ENCODE measurements around the gene CTSD.

The CTSD gene

GRCh38 chr11:1733009-1733715 is 30.6 kb downstream of the CTSD start:
- Mint-ChIP-seq H3K4me3 (no peak overlapping the region), H3K27ac (no peak overlapping the region), H3K9me3 (peaks cover 16% of the 10 kb centered on the region), H3K4me1 (peaks cover 41% of the 10 kb centered on the region), H3K27me3 (peaks cover 8% of the 10 kb centered on the region), H3K36me3 (peaks cover 9% of the 10 kb centered on the region)
- ATAC-seq (ENCODE audit: low read depth) = no peak
- DNase-seq (ENCODE audit: low spot score in 2 of 2) = no peak

GRCh38 chr11:1732418-1733008 is 31.2 kb downstream of the CTSD start:
- H3K4me1 Mint-ChIP-seq = peaks cover 45% of the 10 kb centered on the region
- H3K4me3 Mint-ChIP-seq = no peak overlapping the region
- H3K9me3 Mint-ChIP-seq = peaks cover 12% of the 10 kb centered on the region
- H3K27ac Mint-ChIP-seq = no peak overlapping the region
- H3K36me3 Mint-ChIP-seq = peaks cover 9% of the 10 kb centered on the region
- DNase-seq (ENCODE audit: low spot score in 2 of 2) (no peak), ATAC-seq (ENCODE audit: low read depth) (no peak)
- H3K27me3 Mint-ChIP-seq = peaks cover 7% of the 10 kb centered on the region

- H3K9me3 Mint-ChIP-seq = peaks cover 9% of the 10 kb centered on the region
- H3K27ac Mint-ChIP-seq = no peak overlapping the region
- H3K36me3 Mint-ChIP-seq = peaks cover 6% of the 10 kb centered on the region
- ATAC-seq (ENCODE audit: low read depth) = no peak
- H3K4me3 Mint-ChIP-seq = no peak overlapping the region
- no peak for DNase-seq (ENCODE audit: low spot score in 2 of 2)
- peaks cover 47% of the 10 kb centered on the region for H3K4me1 Mint-ChIP-seq
- peaks cover 8% of the 10 kb centered on the region for H3K27me3 Mint-ChIP-seq
These were observed 32.2 kb downstream of the CTSD start for GRCh38 chr11:1731451-1732059.

- no peaks in the 10 kb centered on the region for H3K36me3 Mint-ChIP-seq
- DNase-seq (ENCODE audit: low spot score in 2 of 2) (no peak), ATAC-seq (ENCODE audit: low read depth) (no peak)
- H3K27ac Mint-ChIP-seq = peak overlapping the region; percentile 9
- H3K27me3 Mint-ChIP-seq = peaks cover 3% of the 10 kb centered on the region
- H3K4me1 Mint-ChIP-seq = peaks cover 47% of the 10 kb centered on the region
- no peak overlapping the region for H3K4me3 Mint-ChIP-seq
- no peaks in the 10 kb centered on the region for H3K9me3 Mint-ChIP-seq
These were observed 33.6 kb downstream of the CTSD start for GRCh38 chr11:1730059-1730629.

- Mint-ChIP-seq H3K36me3 (no peaks in the 10 kb centered on the region), H3K4me3 (peak overlapping the region; percentile 85), H3K27me3 (peaks cover 3% of the 10 kb centered on the region), H3K4me1 (peaks cover 47% of the 10 kb centered on the region), H3K27ac (peak overlapping the region; percentile 95), H3K9me3 (no peaks in the 10 kb centered on the region)
- ATAC-seq (ENCODE audit: low read depth) = no peak
- no peak for DNase-seq (ENCODE audit: low spot score in 2 of 2)
These were observed 34.1 kb downstream of the CTSD start for GRCh38 chr11:1729692-1730011.

GRCh38 chr11:1728931-1729691 is 34.6 kb downstream of the CTSD start:
- Mint-ChIP-seq H3K27me3 (peaks cover 5% of the 10 kb centered on the region), H3K27ac (peak overlapping the region; percentile 95), H3K36me3 (no peaks in the 10 kb centered on the region), H3K9me3 (no peaks in the 10 kb centered on the region), H3K4me1 (peaks cover 49% of the 10 kb centered on the region), H3K4me3 (peak overlapping the region; percentile 85)
- ATAC-seq (ENCODE audit: low read depth) (peak; percentile 92), DNase-seq (ENCODE audit: low spot score in 2 of 2) (peak in 1 of 2 donors; percentile 42)

GRCh38 chr11:1728301-1728700 is 35.4 kb downstream of the CTSD start:
- no peak overlapping the region for H3K4me3 Mint-ChIP-seq
- no peaks in the 10 kb centered on the region for H3K9me3 Mint-ChIP-seq

GRCh38 chr11:1727861-1728260 is 35.9 kb downstream of the CTSD start:
- ATAC-seq (ENCODE audit: low read depth) (no peak), DNase-seq (ENCODE audit: low spot score in 2 of 2) (no peak)
- Mint-ChIP-seq H3K27ac (peak overlapping the region; percentile 95), H3K27me3 (peaks cover 5% of the 10 kb centered on the region), H3K4me3 (peak overlapping the region; percentile 62), H3K4me1 (peaks cover 42% of the 10 kb centered on the region), H3K9me3 (no peaks in the 10 kb centered on the region), H3K36me3 (no peaks in the 10 kb centered on the region)

More at GRCh38 chr11:1728301-1728700, 35.4 kb downstream of the CTSD start:
- Mint-ChIP-seq H3K36me3 (no peaks in the 10 kb centered on the region), H3K27ac (peak overlapping the region; percentile 95), H3K27me3 (peaks cover 5% of the 10 kb centered on the region), H3K4me1 (peaks cover 42% of the 10 kb centered on the region)
- ATAC-seq (ENCODE audit: low read depth) = no peak
- no peak for DNase-seq (ENCODE audit: low spot score in 2 of 2)

GRCh38 chr11:1727096-1727690 is 36.5 kb downstream of the CTSD start:
- no peak for ATAC-seq (ENCODE audit: low read depth)
- Mint-ChIP-seq H3K4me3 (no peak overlapping the region), H3K27ac (peak overlapping the region; percentile 62)

GRCh38 chr11:1719781-1720180 is 43.9 kb downstream of the CTSD start:
- peaks cover 2% of the 10 kb centered on the region for H3K4me1 Mint-ChIP-seq
- DNase-seq (ENCODE audit: low spot score in 2 of 2) = no peak
- H3K27me3 Mint-ChIP-seq = peaks cover 5% of the 10 kb centered on the region
- H3K4me3 Mint-ChIP-seq = no peak overlapping the region
- H3K9me3 Mint-ChIP-seq = no peaks in the 10 kb centered on the region
- ATAC-seq (ENCODE audit: low read depth) = no peak
- no peak overlapping the region for H3K27ac Mint-ChIP-seq
- no peaks in the 10 kb centered on the region for H3K36me3 Mint-ChIP-seq

More at GRCh38 chr11:1727096-1727690, 36.5 kb downstream of the CTSD start:
- Mint-ChIP-seq H3K9me3 (no peaks in the 10 kb centered on the region), H3K36me3 (no peaks in the 10 kb centered on the region), H3K27me3 (peaks cover 5% of the 10 kb centered on the region), H3K4me1 (peaks cover 41% of the 10 kb centered on the region)
- DNase-seq (ENCODE audit: low spot score in 2 of 2) = no peak

GRCh38 chr11:1718326-1718725 is 45.4 kb downstream of the CTSD start:
- no peaks in the 10 kb centered on the region for H3K9me3 Mint-ChIP-seq
- ATAC-seq (ENCODE audit: low read depth) (no peak), DNase-seq (ENCODE audit: low spot score in 2 of 2) (no peak)
- H3K4me1 Mint-ChIP-seq = no peaks in the 10 kb centered on the region
- no peaks in the 10 kb centered on the region for H3K36me3 Mint-ChIP-seq
- H3K27me3 Mint-ChIP-seq = peaks cover 3% of the 10 kb centered on the region
- H3K4me3 Mint-ChIP-seq = no peak overlapping the region
- H3K27ac Mint-ChIP-seq = no peak overlapping the region

GRCh38 chr11:1717745-1718144 is 46.0 kb downstream of the CTSD start:
- H3K36me3 Mint-ChIP-seq = no peaks in the 10 kb centered on the region
- DNase-seq (ENCODE audit: low spot score in 2 of 2) (no peak), ATAC-seq (ENCODE audit: low read depth) (no peak)
- no peaks in the 10 kb centered on the region for H3K4me1 Mint-ChIP-seq
- no peaks in the 10 kb centered on the region for H3K9me3 Mint-ChIP-seq
- H3K4me3 Mint-ChIP-seq = no peak overlapping the region
- peaks cover 3% of the 10 kb centered on the region for H3K27me3 Mint-ChIP-seq
- no peak overlapping the region for H3K27ac Mint-ChIP-seq

GRCh38 chr11:1714908-1715885 is 48.5 kb downstream of the CTSD start:
- Mint-ChIP-seq H3K4me1 (no peaks in the 10 kb centered on the region), H3K9me3 (no peaks in the 10 kb centered on the region), H3K27ac (no peak overlapping the region), H3K27me3 (peaks cover 2% of the 10 kb centered on the region), H3K4me3 (no peak overlapping the region), H3K36me3 (no peaks in the 10 kb centered on the region)
- ATAC-seq (ENCODE audit: low read depth) = no peak
- no peak for DNase-seq (ENCODE audit: low spot score in 2 of 2)
